ENCODE results near the gene C2orf66. TPM values are rescaled to one million over a fixed set of nuclear protein-coding genes. Genes with fewer than 3 reads are reported as not detected.

C2orf66 gene
- total RNA-seq, 1 donor from 2014 or later: 0.38 TPM

GRCh38 chr2:196804381-196804780, 4.8 kb downstream of the C2orf66 start:
- Histone ChIP-seq H3K9me3 (no peaks in the 10 kb centered on the region), H3K4me1 (no peaks in the 10 kb centered on the region), H3K4me3 (no peak overlapping the region), H3K27ac (no peak overlapping the region), H3K36me3 (no peaks in the 10 kb centered on the region), H3K27me3 (no peaks in the 10 kb centered on the region)
- no peak for TF ChIP-seq CTCF (IDR thresholded peaks at IDR 0.05)
- ATAC-seq: no peak
- no peak for DNase-seq
- intact Hi-C loops (cut with DNase I): no loop called here

GRCh38 chr2:196802401-196802800, 6.8 kb downstream of the C2orf66 start:
- Histone ChIP-seq H3K36me3 (peaks cover 3% of the 10 kb centered on the region), H3K27ac (no peak overlapping the region), H3K4me1 (peaks cover 15% of the 10 kb centered on the region), H3K27me3 (no peaks in the 10 kb centered on the region), H3K9me3 (no peaks in the 10 kb centered on the region), H3K4me3 (no peak overlapping the region)
- TF ChIP-seq CTCF (IDR thresholded peaks at IDR 0.05): no peak
- DNase-seq (no peak), ATAC-seq (no peak)
- intact Hi-C loops (cut with DNase I): no loop called here

GRCh38 chr2:196801674-196802261, 7.4 kb downstream of the C2orf66 start:
- Histone ChIP-seq H3K4me3 (no peak overlapping the region), H3K4me1 (peaks cover 15% of the 10 kb centered on the region), H3K9me3 (no peaks in the 10 kb centered on the region), H3K36me3 (peaks cover 8% of the 10 kb centered on the region), H3K27ac (no peak overlapping the region), H3K27me3 (no peaks in the 10 kb centered on the region)
- no peak for DNase-seq
- intact Hi-C loops (cut with DNase I): no loop called here
- no peak for TF ChIP-seq CTCF (IDR thresholded peaks at IDR 0.05)
- no peak for ATAC-seq

GRCh38 chr2:196798980-196799379, 10.2 kb downstream of the C2orf66 start:
- Histone ChIP-seq H3K27me3 (no peaks in the 10 kb centered on the region), H3K27ac (peak overlapping the region; percentile 85), H3K36me3 (peaks cover 35% of the 10 kb centered on the region), H3K4me3 (peak overlapping the region; percentile 82), H3K9me3 (no peaks in the 10 kb centered on the region), H3K4me1 (peaks cover 15% of the 10 kb centered on the region)
- no peak for TF ChIP-seq CTCF (IDR thresholded peaks at IDR 0.05)
- intact Hi-C loops (cut with DNase I): no loop called here
- DNase-seq: no peak
- no peak for ATAC-seq

GRCh38 chr2:196792865-196793264, 16.3 kb downstream of the C2orf66 start:
- no peak for ATAC-seq
- Histone ChIP-seq H3K27me3 (no peaks in the 10 kb centered on the region), H3K4me1 (peaks cover 5% of the 10 kb centered on the region), H3K9me3 (no peaks in the 10 kb centered on the region), H3K4me3 (no peak overlapping the region), H3K27ac (no peak overlapping the region), H3K36me3 (peaks cover 89% of the 10 kb centered on the region)
- intact Hi-C loops (cut with DNase I): no loop called here
- no peak for TF ChIP-seq CTCF (IDR thresholded peaks at IDR 0.05)
- DNase-seq: no peak

All from upper lobe of right lung (tissue), 1 donor.